AG08396 (cell line): Measurements from ENCODE around the gene TRAF3.
A peak's percentile ranks its signal among the peaks of the same experiment; 100 is the strongest.
"Not testable (repeated sequence)": the region's sequence is repeated elsewhere in the genome, so short reads cannot be mapped to it uniquely, and the experiment has no call there.

Source experiments
- DNase-seq: peaks from one replicate; pipeline ENCODE4 v3.0.0; 2012; ENCODE audit warnings: low spot score, mixed read lengths

TRAF3 gene

DNA sequence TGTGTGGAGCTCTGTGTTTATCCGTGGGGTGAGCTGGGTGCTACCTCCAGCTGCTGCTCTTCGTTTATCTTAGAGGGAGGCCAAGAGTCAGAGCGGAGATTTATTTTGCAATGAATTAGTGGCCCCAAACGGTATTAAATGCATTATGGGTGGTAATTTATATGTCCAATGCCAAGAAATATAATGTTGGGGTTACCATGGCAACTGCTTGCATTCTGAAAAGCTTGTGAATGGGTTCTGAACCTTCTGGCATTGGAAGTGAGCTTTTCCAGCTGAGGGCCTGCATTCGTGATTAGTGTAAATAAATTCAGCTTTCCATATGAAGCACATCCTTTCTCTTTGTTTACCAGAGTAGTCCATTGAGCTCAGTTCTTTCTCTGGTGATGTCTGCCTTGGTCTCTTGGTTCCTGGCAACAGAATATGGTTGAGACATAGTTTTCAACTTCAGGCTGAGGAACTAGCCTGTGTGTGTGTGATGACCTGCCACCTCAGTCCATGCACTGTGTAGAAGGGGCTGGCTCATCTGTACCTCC lies 51.8 kb downstream of the TRAF3 start:
- DNase-seq = no peak

DNA sequence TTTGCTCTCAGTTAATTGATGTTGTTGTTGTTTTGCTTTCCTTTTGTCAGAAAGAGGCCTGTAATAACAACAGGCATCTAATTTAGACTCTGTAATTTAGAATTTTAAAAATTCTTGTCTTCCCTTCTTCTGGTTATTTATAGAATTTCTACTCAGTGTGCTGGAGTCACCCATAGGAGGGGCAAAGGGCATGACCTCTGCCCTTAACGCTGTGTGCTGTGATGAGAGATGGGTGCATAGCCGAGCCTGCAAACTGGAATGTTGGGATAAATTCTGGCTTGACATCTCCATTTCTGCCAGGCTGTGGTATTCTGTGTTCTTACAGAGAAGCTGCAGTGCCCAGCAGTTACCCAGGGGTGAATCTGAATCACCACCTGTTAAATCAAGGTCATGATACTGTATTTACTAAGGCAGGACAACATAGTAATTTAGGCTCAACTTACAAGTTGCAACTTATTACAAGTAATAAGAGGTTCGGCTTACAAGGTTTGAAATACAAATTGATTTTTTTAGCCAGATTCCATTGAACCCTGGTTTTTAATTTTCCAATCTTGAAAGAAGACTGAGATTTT lies 53.3 kb downstream of the TRAF3 start:
- DNase-seq = no peak

DNA sequence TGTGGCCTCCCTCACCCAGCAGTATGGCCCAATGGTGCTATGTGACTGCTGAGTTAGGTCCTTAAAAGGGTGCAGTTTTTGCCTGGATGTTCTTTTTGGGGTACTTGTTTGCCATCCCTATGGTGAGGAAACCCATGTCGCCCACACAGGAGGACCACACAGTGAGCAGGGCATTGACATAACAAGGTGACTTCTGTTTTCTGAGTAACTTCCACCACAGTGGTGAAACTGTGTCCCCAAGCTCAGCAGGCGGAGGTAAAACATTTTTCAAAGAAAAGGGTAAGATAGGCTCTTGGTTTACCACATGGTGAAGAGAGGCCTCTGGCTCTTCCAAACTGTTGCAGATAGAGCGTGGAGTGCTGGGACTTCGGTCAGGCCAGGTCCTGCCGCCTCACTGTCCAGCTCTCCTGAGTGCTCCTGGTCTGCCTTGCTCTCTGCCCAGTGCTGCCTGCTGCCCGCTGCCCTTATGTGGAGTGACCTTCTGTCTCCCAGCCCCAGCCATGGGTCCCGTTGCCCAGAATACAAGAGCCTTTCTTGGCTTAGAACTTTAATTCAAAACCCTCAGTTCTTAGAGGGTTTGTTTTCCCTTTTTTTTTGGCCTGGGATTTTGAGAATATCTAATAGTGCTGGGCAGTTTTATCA lies 54.0 kb downstream of the TRAF3 start:
- DNase-seq = no peak

DNA sequence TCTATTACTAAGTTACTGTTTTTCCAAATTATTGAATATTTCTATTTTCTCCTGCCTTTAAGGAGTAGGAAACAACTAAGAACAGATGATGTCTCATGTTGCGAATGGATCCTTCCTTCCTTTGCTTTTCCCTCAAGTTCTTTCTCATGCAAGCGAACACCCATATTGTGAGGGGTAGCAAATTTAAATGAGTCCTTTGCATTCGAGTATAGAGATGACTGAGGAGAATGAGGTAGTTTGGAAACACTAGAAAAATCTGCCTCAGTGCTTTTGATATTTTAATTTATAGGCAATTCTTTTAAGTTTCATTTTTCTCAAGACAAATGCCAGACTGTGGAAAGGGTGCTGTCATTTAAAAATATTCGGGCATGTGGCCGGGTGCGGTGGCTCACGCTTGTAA lies 56.1 kb downstream of the TRAF3 start:
- no peak for DNase-seq

DNA sequence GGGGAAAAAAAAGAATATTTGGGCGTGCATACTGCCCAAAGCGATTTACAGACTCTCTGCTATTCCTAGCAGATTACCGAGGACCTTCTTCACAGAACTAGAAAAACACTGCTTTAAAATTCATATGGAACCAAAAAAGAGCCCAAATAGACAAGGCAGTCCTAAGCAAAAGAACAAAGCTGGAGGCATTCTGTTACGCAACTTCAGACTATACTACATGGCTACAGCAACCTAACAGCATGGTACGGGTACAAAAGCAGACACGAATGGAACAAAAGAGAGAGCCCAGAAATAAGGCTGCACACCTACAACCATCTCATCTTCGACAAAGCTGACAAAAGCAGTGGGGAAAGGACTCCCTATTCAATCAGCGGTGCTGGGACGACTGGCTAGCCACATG lies 56.7 kb downstream of the TRAF3 start:
- no peak for DNase-seq

DNA sequence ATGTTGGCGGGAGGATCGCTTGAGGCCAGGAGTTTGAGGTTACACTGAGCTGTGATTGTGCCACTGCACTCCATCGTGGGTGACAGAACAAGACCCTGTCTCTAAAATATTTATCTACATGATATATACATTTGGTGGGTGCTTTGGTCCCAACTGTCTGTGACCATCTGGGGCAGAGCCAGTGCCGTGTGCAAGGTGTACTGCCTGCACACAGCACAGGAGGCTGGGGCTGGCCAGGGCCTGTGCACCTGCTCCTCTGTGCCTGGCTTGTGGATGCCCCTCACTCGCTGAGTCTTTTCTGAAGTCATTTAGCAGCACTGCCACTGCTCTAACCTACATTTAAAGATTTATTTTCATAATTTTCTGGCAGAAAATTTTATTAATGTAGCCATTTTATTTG lies 58.7 kb downstream of the TRAF3 start:
- DNase-seq = no peak

DNA sequence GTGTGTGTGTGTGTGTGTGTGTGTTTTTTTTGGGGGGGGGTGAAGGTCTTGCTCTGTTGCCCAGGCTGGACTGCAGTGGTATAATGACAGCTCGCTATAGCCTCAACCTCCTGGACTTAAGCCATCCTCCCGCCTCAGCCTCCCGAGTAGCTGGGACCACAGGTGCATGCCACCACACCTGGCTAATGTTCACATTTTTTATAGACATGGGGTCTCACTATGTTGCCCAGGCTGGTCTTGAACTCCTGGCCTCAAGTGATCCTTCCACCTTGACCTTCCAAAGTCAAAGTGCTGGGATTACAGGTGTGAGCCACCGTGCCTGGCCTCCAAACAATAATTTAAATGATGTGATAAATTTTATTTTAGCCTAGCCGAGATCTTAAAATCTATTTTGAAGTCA lies 59.9 kb downstream of the TRAF3 start:
- not testable (repeated sequence) for DNase-seq

DNA sequence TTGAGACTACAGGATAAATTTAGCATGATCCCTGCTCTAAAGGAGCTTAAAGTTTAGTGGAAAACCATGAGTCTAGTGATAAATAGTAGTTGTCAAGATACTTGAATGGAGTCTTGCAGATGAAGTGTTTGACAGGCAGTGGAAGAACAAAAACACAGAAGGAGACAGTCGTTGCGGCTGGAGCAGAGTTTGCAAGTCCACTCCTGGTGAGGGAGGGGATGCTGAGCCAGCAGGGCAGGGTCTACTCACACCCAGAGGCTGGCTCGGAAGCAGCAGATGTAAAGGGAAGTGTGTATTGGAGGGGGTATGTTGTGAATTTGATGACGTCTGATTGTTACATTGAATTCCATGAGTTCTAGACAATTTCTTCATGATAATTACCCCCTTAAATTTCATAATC lies 61.3 kb downstream of the TRAF3 start:
- DNase-seq = no peak

DNA sequence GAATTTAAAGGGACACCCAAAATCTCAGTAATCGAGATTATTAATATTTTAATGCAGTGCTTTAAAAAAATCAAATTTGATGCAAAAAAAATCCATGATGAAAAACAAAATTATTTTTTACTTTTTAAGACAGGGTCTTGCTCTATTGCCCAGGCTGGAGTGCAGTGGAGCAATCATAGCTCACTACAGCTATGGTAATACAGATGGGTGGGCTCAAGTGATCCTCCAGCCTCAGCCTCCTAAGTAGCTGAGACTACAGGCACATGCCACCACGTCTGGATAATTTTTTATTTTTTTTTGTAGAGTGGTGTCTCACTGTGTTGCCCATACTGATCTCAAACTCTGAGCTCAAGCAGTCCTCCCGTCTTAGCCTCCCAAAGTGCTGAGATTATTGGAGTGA lies 62.9 kb downstream of the TRAF3 start:
- DNase-seq = no peak

DNA sequence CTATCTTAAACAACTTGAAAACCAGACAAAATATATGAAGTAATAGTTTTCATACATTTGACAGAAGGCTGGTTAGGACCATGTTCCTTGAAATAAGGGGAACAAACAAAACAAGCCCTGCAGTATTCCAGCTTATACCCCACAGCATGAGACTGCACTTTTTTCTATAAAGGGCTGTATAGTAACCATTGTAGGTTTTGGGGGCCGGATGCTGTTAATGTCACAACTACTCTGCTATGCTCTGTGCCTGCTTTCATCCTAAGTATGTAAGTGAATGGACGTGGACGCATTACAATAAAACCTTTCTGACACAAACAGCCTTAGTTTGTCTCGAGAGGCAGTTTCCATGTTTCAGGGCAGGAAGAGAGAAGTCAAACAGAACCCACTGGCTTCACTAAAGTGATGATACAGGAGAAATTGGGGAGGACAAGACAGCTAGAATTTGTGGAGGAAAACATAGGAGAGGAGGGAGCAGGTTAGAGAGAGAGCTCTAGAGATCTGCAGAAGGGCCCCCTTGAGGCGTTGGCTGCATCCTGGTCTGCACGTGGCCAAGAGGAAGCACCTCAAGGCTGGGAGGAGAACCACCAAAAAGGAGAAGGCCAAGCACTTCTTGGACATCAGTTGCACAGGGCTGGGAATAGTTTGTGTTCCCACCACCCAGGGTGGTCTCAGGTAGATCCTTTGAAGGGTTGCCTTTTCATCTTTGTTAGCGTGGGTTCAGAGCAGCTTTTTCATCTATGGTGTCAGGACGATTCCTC lies 63.7 kb downstream of the TRAF3 start:
- DNase-seq = no peak

DNA sequence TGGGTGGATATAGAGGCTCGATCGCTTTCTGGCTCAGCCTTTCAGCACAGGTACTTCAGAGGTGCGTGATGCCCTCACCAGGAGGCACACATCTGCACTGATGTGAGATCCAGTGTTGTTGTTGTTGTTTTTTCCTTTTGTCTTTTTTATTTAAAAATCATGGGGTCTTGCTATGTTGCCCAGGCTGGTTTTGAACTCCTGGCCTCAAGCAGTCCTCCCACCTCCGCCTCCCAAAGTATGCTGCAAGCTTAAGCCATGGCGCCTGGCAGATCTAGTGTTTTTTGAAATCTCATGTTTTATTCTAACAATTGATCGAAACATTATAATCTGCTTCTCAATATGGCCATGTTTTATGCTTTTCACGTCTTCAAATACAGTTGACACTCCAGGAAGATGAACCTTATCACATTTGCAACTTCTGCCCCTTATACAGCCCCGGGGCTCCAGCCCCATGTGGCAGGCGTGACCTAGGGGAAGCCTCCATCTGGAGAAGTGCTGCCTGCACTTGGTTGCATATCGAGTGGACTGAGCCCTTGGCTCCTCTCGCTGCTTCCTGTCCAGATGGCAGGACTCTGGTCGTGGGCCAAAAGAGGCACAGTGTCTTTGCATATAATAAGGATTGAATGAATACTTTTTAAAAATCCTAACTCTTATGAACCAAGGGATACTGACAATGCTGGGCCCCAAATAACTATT lies 71.7 kb downstream of the TRAF3 start:
- DNase-seq = peak; percentile 43

DNA sequence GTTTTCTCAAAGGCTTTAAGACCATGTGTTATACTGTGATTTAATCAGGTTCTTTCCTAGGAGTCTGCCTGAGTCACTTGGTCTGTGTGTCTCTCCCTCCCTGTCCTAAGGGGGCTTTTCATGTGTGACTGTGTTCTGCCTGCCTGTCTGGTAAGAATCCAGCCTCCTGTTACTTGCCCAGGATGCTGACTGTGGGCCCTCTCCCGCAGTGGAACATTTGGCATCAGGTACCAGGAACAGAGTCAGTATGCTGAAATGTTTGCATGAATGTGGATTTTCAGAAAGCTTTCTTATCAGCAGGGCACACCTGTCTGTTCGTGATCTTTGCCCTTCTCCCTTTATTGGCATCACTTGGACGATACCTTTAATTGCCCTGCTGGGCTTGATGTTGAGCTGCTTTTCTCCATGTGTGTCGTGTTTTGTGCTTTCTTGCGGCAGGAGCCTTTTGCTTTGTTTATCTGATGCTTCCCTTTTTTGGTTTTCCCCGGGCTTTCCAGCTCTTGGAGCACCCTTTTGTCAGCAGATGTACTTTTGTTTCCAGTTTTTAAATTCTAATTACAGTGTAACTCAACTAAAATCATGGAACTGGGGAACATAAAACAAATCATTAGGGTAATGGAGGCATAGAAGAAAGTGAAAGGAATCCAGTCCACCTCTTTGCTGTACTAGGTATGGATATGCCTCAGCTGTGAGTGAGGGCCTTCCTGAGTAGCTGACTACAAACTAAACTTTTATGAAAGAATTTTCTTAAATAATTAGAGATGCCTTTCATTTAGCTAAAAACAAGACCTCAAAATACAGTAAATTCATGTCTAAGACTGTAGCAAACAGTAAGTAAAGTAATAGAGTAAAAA lies 72.5 kb downstream of the TRAF3 start:
- DNase-seq = peak; percentile 35

DNA sequence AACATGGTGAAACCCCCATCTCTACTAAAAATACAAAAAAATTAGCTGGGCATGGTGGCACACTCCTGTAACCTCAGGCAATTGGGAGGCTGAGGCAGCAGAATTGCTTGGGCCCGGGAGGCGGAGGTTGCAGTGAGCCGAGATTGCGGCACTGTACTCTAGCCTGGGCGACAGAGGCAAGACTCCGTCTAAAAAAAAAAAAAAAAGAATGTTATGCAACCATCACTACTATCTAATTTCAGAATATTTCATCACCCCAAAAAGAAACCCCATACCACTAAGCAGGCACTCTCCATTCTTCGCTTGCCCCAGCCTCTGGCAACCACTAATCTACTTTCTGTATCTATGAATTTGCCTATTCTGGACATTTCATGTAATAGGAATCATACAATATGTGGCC lies 76.4 kb downstream of the TRAF3 start:
- no peak for DNase-seq

DNA sequence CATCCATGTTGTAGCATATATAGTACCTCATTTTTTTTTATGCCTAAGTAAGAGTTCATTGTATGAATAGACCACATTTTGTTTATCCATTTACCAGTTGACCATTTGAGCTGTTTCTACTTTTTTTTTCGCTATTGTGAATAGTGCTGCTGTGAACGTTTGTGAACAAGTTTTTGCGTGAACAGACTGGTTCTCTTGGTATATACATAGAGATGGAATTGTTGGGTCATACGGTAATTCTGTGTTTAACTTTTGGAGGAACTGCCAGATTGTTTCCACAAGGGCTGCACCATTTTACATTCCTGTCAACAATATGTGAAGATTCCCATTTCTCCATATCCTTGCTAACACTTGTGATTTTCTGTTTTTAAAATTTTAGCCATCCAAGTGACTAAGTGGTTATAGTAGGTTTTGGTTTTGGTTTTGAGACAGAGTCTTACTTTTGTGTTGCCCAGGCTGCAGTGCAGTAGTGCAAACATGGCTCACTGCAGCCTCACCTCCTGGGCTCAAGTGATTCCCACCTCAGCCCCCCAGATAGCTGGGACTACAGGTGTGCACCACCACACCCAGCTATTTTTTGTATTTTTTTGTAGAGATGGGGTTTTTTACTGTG lies 76.9 kb downstream of the TRAF3 start:
- DNase-seq = no peak

DNA sequence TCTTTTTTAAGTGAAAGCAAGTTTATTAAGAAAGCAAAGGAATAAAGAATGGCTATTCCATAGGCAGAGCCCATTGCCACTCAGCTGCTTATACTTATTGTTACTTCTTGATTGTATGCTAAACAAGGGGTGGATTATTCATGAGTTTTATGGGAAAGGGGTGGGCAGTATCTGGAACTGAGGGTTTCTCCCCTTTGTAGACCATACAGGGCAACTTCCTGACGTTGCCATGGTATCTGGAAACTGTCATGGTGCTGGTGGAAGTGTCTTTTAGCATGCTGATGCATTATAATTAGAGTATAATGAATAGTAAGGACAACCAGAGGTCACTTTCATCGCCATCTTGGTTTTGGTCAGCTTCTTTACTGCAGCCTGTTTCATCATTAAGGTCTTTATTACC lies 78.9 kb downstream of the TRAF3 start:
- DNase-seq = no peak

DNA sequence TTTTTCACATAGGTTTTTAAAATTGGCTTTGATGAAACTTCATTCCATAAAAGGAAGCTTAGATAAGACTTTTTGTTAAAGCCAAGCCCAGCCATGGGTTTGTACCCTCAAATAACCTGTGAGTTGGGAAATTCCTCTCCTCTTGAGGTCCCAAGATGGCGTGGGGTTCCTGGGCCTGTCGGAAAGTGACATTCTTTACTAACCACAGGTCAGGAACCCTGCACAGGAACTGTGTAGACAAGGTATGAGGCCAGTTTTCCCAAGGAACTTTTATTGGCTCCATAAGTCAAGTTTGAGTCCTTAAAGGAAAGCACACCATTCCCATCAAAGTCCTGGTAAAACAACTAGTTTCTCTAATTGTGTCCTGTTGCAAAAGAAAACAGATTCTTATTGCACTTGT lies 80.2 kb downstream of the TRAF3 start:
- no peak for DNase-seq

DNA sequence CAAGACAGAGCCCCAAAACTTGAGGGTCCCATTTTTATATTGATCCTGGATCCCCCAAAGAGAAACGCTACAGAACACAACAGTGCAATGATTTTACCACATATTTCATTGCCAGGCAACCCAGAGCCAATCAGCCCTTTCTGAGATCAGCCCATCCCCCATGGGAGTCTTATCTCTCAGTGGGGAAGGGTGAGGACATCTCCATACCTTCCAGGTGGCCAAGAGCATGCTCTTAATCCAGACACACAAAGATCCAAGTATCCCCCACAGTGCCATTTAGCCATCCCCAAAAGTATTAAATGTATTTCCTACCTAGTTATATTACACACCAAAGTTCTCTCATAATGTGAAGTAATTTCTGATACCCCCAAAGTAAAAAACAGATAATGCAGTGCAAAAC lies 82.7 kb downstream of the TRAF3 start:
- no peak for DNase-seq

DNA sequence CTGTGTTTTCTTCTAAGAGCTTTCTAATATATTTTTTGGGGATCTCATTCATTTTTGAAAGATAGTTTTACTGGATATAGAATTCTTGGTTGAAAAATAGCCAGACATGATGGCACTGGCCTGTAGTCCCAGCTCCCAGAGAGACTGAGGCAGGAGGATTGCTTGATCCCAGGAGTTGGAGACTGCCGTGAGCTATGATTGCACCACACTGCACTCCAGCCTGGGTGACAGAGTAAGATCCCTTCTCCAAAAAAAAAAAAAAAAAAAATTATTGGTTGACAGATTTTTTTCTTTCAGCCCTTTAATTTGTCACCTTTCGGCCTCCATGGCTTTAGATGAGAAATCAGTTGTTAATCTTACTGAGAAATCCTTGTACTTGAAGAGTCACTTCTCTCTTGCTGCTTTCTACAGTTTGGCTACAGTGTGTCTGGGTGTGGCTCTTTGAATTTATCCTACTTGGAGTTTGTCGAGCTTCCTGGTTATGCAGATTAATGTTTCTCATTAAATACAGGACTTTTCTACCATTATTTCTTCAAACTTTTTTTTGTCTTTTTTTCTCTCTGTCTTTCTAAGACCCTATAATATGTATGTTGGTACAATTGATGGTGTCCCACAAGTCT lies 85.0 kb downstream of the TRAF3 start:
- no peak for DNase-seq

DNA sequence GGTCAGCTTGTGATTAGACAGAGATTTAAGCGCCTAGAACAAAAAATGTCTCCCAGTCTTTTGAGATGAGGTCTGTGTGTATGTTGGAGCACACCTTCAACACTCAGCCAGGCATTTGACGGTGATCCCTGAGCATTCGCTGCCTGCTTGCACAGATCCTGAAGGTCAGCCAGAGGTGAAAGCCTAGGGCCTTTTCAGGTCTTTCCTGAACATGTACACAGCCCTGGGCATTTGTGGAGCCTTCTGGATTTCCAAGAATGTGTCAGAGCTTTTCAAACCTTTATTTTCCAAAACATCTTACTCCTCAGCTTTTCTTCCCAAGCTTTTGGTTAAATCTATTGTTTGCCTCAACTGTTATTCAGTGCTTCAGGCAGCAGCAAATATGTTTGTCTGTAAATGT lies 86.1 kb downstream of the TRAF3 start:
- no peak for DNase-seq

DNA sequence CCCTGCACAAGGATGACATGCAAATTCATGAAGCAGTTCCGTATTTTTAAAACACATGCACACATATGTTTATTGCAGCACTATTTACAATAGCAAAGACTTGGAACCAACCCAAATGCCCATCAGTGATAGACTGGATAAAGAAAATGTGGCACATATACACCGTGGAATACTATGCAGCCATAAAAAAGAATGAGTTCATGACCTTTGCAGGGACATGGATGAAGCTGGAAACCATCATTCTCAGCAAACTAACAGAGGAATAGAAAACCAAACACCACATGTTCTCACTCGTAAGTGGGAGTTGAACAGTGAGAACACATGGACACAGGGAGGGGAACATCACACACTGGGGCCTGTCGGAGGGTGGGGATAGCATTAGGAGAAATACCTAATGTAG lies 88.7 kb downstream of the TRAF3 start:
- not testable (repeated sequence) for DNase-seq
